Suppressor macrophage treated with lipopolysaccharide for 1 hour (primary cell): ENCODE results near the gene FBXW8.

Experiments
- DNase-seq, 3 donors: peaks; one replicate each; pipeline ENCODE4 v3.0.0-alpha.2; 2020 to 2022

FBXW8 gene

GRCh38 chr12:116910645-116911451 is at the start of gene FBXW8:
FBXW8 (plus strand) TSS chr12:116910950; CDS start chr12:116911038, 88 bp downstream.
- DNase-seq, result peak; percentile 68 to 84 (median 69)

GRCh38 chr12:116861320-116861719 is 49.4 kb upstream of the FBXW8 start:
- peak; percentile 77 to 82 (median 80) for DNase-seq

GRCh38 chr12:116862167-116862566 is 48.6 kb upstream of the FBXW8 start:
- no peak for DNase-seq

GRCh38 chr12:116863275-116863767 is 47.4 kb upstream of the FBXW8 start:
- peak; percentile 71 to 77 (median 74) for DNase-seq

- DNase-seq, result no peak
Measured at GRCh38 chr12:116864371-116865160, 46.2 kb upstream of the FBXW8 start.

- no peak for DNase-seq
Measured at GRCh38 chr12:116867523-116867922, 43.2 kb upstream of the FBXW8 start.

- DNase-seq, result no peak
Measured at GRCh38 chr12:116870306-116870705, 40.4 kb upstream of the FBXW8 start.

GRCh38 chr12:116874324-116874995 is 36.3 kb upstream of the FBXW8 start:
- DNase-seq, result no peak

GRCh38 chr12:116876151-116876869 is 34.4 kb upstream of the FBXW8 start:
- no peak for DNase-seq

- peak; percentile 22 to 34 (median 32) for DNase-seq
Measured at GRCh38 chr12:116878567-116879508, 31.9 kb upstream of the FBXW8 start.

- peak in 1 of 3 donors; percentile 26 for DNase-seq
Measured at GRCh38 chr12:116879509-116880212, 31.1 kb upstream of the FBXW8 start.

GRCh38 chr12:116880213-116880816 is 30.4 kb upstream of the FBXW8 start:
- DNase-seq, result no peak

- DNase-seq, result peak in 2 of 3 donors; percentile 37 to 67
Measured at GRCh38 chr12:116880817-116881324, 29.9 kb upstream of the FBXW8 start.

- no peak for DNase-seq
Measured at GRCh38 chr12:116881325-116881876, 29.3 kb upstream of the FBXW8 start, which contains the start of gene HRK. HRK (minus strand) TSS chr12:116881441; CDS start chr12:116881307, 134 bp downstream.

GRCh38 chr12:116881877-116882507 is 28.8 kb upstream of the FBXW8 start:
- no peak for DNase-seq

- peak in 2 of 3 donors; percentile 17 to 21 for DNase-seq
Measured at GRCh38 chr12:116882742-116883141, 28.0 kb upstream of the FBXW8 start.

GRCh38 chr12:116884871-116885270 is 25.9 kb upstream of the FBXW8 start:
- peak in 1 of 3 donors; percentile 10 for DNase-seq

- DNase-seq, result peak; percentile 40 to 65 (median 56)
Measured at GRCh38 chr12:116885491-116885890, 25.3 kb upstream of the FBXW8 start.

- no peak for DNase-seq
Measured at GRCh38 chr12:116887244-116887643, 23.5 kb upstream of the FBXW8 start.
